Measurements from ENCODE around the gene NFKB1.

Gene NFKB1

GRCh38 chr4:102563000-102563399 is 61.8 kb downstream of the NFKB1 start:
- no peaks in the 10 kb centered on the region for H3K79me2 ChIP-seq (ENCODE audit: insufficient read depth, low read length)
- H3K9me3 ChIP-seq (ENCODE audit: low read length): no peaks in the 10 kb centered on the region
- H3K9me2 ChIP-seq (ENCODE audit: low read depth, low read length): no peaks in the 10 kb centered on the region
- no peak overlapping the region for H3K4me2 ChIP-seq (ENCODE audit: low read length)
- peaks cover 13% of the 10 kb centered on the region for H3K36me3 ChIP-seq (ENCODE audit: insufficient read depth, low read length)
- no peak for TF ChIP-seq EZH2 (IDR thresholded peaks at IDR 0.05; ENCODE audit: borderline replicate concordance, low read length)
- no peak for TF ChIP-seq CTCF (IDR thresholded peaks at IDR 0.05; ENCODE audit: low read length)
- H3K4me3 ChIP-seq (ENCODE audit: low read depth, low read length, poor library complexity, severe bottlenecking): no peak overlapping the region
- no peaks in the 10 kb centered on the region for H3K27me3 ChIP-seq (ENCODE audit: insufficient read depth, low read length)
- no peak overlapping the region for H3K27ac ChIP-seq (ENCODE audit: low read depth, low read length, poor library complexity, severe bottlenecking)
- no peak overlapping the region for H3K9ac ChIP-seq (ENCODE audit: low read length)
- peaks cover 14% of the 10 kb centered on the region for H3K4me1 ChIP-seq (ENCODE audit: insufficient read depth, low read length, severe bottlenecking)
- H4K20me1 ChIP-seq (ENCODE audit: insufficient read depth, low read length): no peaks in the 10 kb centered on the region
- no peak overlapping the region for H2AFZ ChIP-seq (ENCODE audit: low read length)
- H3F3A ChIP-seq (ENCODE audit: insufficient read depth, low read length): no peaks in the 10 kb centered on the region

DNA sequence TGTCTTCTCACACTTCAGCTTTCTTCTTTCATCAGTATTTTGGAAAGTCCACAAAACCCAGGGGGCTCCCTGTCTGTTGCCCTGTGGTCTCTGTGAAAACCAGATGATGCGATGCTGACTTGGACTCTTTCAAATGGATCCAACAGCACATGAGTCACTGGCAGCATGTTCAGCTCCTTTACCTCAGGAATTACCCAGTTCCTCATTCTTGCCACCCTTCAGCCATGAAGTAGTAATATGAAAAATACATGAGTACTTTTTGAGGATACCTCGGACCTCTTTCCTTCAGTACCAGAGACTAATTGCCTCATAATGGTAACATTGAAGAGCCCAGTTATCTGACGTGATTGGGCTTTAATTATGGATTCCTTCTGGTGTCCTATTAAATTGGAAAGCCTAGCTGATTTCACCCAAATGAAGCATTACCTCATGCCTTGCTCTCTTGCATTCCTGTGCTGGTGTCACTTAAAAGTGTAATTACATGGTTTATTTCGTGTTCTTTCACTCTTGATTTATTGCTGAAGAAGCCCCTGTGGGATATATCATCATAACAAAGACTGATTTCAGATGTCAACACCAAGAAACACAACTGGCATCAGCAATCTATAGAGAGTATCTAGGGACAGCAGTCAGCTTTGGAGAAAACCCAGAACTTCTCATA is 63.4 kb downstream of the NFKB1 start:
- no peaks in the 10 kb centered on the region for H3K9me2 ChIP-seq (ENCODE audit: low read depth, low read length)
- no peaks in the 10 kb centered on the region for H3K27me3 ChIP-seq (ENCODE audit: insufficient read depth, low read length)
- H3K4me2 ChIP-seq (ENCODE audit: low read length): no peak overlapping the region
- no peaks in the 10 kb centered on the region for H4K20me1 ChIP-seq (ENCODE audit: insufficient read depth, low read length)
- no peaks in the 10 kb centered on the region for H3K9me3 ChIP-seq (ENCODE audit: low read length)
- peak overlapping the region; percentile 39 for H3K27ac ChIP-seq (ENCODE audit: low read depth, low read length, poor library complexity, severe bottlenecking)
- no peaks in the 10 kb centered on the region for H3F3A ChIP-seq (ENCODE audit: insufficient read depth, low read length)
- peaks cover 28% of the 10 kb centered on the region for H3K36me3 ChIP-seq (ENCODE audit: insufficient read depth, low read length)
- peaks cover 14% of the 10 kb centered on the region for H3K4me1 ChIP-seq (ENCODE audit: insufficient read depth, low read length, severe bottlenecking)
- H3K9ac ChIP-seq (ENCODE audit: low read length): no peak overlapping the region
- no peak overlapping the region for H2AFZ ChIP-seq (ENCODE audit: low read length)
- H3K4me3 ChIP-seq (ENCODE audit: low read depth, low read length, poor library complexity, severe bottlenecking): no peak overlapping the region
- no peak for TF ChIP-seq CTCF (IDR thresholded peaks at IDR 0.05; ENCODE audit: low read length)
- no peak for TF ChIP-seq EZH2 (IDR thresholded peaks at IDR 0.05; ENCODE audit: borderline replicate concordance, low read length)
- no peaks in the 10 kb centered on the region for H3K79me2 ChIP-seq (ENCODE audit: insufficient read depth, low read length)

DNA sequence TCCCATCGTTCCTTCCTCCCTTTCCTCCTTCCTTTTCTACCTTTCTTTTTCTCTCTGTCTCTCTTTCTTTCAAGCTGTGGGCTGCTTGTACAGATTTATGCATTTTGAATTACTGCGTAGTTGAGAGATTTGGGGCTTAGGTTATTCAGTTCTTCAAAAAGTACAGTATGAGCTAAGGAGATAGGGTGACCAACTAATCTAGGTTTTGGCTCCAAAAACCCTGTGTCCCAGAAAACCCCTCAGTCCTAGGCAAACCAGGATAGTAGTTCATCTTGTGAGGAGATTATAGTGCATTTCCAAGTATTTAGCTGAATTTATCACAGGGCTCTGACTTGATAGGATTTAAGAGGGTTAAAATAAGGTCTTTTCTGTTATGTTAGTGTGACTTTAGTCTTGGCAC is 64.5 kb downstream of the NFKB1 start:
- no peak overlapping the region for H3K4me3 ChIP-seq (ENCODE audit: low read depth, low read length, poor library complexity, severe bottlenecking)
- peaks cover 37% of the 10 kb centered on the region for H3K36me3 ChIP-seq (ENCODE audit: insufficient read depth, low read length)
- no peaks in the 10 kb centered on the region for H3K9me2 ChIP-seq (ENCODE audit: low read depth, low read length)
- no peaks in the 10 kb centered on the region for H3F3A ChIP-seq (ENCODE audit: insufficient read depth, low read length)
- no peak overlapping the region for H2AFZ ChIP-seq (ENCODE audit: low read length)
- no peak overlapping the region for H3K27ac ChIP-seq (ENCODE audit: low read depth, low read length, poor library complexity, severe bottlenecking)
- peaks cover 14% of the 10 kb centered on the region for H3K4me1 ChIP-seq (ENCODE audit: insufficient read depth, low read length, severe bottlenecking)
- no peaks in the 10 kb centered on the region for H3K79me2 ChIP-seq (ENCODE audit: insufficient read depth, low read length)
- TF ChIP-seq EZH2 (IDR thresholded peaks at IDR 0.05; ENCODE audit: borderline replicate concordance, low read length) (no peak), CTCF (IDR thresholded peaks at IDR 0.05; ENCODE audit: low read length) (no peak)
- no peaks in the 10 kb centered on the region for H3K27me3 ChIP-seq (ENCODE audit: insufficient read depth, low read length)
- no peak overlapping the region for H3K9ac ChIP-seq (ENCODE audit: low read length)
- H4K20me1 ChIP-seq (ENCODE audit: insufficient read depth, low read length): no peaks in the 10 kb centered on the region
- H3K9me3 ChIP-seq (ENCODE audit: low read length): no peaks in the 10 kb centered on the region
- no peak overlapping the region for H3K4me2 ChIP-seq (ENCODE audit: low read length)
